ENCODE measurements around the gene SHANK2.

The SHANK2 gene

DNA sequence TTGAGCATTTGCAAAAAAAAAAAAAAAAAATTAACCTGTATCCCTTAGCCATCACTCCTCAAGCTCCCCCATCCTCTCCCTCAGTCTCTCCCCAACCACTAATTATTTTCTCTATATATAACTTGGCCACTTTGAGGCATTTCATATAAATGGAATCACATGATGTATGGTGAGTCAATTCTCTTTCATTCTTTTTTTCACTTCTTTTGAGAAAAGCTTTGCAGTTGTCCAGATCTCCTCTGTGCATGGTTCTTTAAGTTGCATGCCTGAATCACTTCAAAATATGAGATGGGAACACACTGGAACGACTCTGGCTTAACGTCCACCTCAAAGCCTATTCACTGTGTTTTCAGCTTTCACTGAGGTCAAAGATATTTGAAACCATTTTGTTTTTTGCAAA is 40.7 kb downstream of the SHANK2 start:
- TF ChIP-seq, protein P1, sequence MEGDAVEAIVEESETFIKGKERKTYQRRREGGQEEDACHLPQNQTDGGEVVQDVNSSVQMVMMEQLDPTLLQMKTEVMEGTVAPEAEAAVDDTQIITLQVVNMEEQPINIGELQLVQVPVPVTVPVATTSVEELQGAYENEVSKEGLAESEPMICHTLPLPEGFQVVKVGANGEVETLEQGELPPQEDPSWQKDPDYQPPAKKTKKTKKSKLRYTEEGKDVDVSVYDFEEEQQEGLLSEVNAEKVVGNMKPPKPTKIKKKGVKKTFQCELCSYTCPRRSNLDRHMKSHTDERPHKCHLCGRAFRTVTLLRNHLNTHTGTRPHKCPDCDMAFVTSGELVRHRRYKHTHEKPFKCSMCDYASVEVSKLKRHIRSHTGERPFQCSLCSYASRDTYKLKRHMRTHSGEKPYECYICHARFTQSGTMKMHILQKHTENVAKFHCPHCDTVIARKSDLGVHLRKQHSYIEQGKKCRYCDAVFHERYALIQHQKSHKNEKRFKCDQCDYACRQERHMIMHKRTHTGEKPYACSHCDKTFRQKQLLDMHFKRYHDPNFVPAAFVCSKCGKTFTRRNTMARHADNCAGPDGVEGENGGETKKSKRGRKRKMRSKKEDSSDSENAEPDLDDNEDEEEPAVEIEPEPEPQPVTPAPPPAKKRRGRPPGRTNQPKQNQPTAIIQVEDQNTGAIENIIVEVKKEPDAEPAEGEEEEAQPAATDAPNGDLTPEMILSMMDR (IDR thresholded peaks at IDR 0.05; ENCODE audit: unreplicated experiment in 3 of 3) = no peak
- no peaks in the 10 kb centered on the region for H3K9me3 Mint-ChIP-seq
- peaks cover 13% of the 10 kb centered on the region for H3K27me3 Mint-ChIP-seq (ENCODE audit: low read depth)
- peaks cover 35% of the 10 kb centered on the region for H3K4me1 Mint-ChIP-seq
- H3K4me3 Mint-ChIP-seq = no peak overlapping the region
- H3K27ac Mint-ChIP-seq = no peak overlapping the region
- no peaks in the 10 kb centered on the region for H3K36me3 Mint-ChIP-seq (ENCODE audit: low read depth)

DNA sequence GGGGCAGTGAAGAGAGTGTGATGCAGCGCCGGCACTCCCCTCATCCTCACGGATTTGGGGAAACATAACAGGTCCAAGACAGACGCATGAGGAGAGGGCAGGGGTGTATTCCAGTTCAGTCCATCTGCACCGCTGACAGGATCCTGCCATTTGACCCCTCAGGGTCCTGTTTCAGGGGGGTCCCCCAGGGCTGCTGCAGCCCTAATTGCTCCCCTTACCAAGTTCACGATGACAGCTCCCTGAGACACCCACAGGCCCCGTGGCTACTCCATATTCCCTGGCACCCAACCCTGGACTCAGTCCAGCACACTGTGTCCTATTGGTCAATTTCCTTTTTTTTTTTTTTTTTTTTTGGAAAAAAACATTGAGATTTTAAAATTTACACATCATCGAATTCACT is 41.5 kb downstream of the SHANK2 start:
- H3K27ac Mint-ChIP-seq = no peak overlapping the region
- H3K27me3 Mint-ChIP-seq (ENCODE audit: low read depth) = peaks cover 13% of the 10 kb centered on the region
- no peaks in the 10 kb centered on the region for H3K36me3 Mint-ChIP-seq (ENCODE audit: low read depth)
- no peak overlapping the region for H3K4me3 Mint-ChIP-seq
- peaks cover 42% of the 10 kb centered on the region for H3K4me1 Mint-ChIP-seq
- H3K9me3 Mint-ChIP-seq = no peaks in the 10 kb centered on the region
- TF ChIP-seq, protein P1 (IDR thresholded peaks at IDR 0.05; ENCODE audit: unreplicated experiment in 3 of 3) = no peak

DNA sequence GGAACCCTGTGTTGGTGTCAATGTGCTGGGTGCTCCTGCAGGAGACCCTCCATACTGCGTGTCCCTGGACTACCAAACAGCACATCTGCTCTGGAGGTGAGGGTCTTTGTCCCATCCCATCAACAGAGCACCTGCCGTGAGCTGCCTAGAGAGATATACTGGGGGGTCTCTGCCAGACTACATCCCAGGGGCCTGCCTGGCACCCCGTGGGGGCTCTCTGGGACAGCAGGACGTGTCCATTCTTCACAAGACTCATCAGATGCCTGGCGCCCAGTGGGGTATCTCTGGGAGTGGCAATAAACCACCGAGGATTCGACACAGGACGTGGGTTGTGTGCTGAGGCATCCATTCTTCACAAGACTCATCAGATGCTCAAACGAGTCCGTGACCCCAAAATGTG is 42.7 kb downstream of the SHANK2 start:
- TF ChIP-seq, protein P1 (IDR thresholded peaks at IDR 0.05; ENCODE audit: unreplicated experiment in 3 of 3) = no peak
- peaks cover 9% of the 10 kb centered on the region for H3K27me3 Mint-ChIP-seq (ENCODE audit: low read depth)
- H3K36me3 Mint-ChIP-seq (ENCODE audit: low read depth) = no peaks in the 10 kb centered on the region
- H3K27ac Mint-ChIP-seq = no peak overlapping the region
- H3K4me3 Mint-ChIP-seq = no peak overlapping the region
- H3K9me3 Mint-ChIP-seq = no peaks in the 10 kb centered on the region
- H3K4me1 Mint-ChIP-seq = peaks cover 49% of the 10 kb centered on the region

DNA sequence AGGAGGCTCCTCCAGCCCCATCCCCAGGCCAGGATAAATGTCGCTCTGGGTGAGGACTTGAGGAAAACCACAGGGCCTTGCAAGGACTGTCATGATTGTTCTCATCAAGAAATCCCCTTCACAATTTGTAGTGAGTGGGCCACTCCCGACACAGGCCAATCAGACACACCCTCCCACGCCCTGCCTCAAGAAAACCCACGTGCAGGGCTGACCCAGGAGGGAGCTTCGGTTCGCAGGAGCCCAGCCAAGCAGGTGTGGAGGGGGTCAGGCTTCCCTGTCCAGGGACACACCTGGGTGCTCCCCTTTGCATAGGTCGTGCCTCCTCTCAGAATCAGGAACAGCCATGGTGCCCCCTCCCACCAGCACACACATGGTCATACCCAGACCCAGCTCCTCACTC is 43.2 kb downstream of the SHANK2 start:
- Mint-ChIP-seq H3K27me3 (ENCODE audit: low read depth) (peaks cover 7% of the 10 kb centered on the region), H3K27ac (no peak overlapping the region), H3K4me3 (no peak overlapping the region), H3K4me1 (peaks cover 46% of the 10 kb centered on the region), H3K36me3 (ENCODE audit: low read depth) (no peaks in the 10 kb centered on the region), H3K9me3 (no peaks in the 10 kb centered on the region)
- TF ChIP-seq, protein P1 (IDR thresholded peaks at IDR 0.05; ENCODE audit: unreplicated experiment in 3 of 3) = no peak

GRCh38 chr11:71208011-71208774 is 44.2 kb downstream of the SHANK2 start:
- H3K27ac Mint-ChIP-seq = peak overlapping the region in 2 of 3 experiments; percentile 53 to 83
- H3K4me1 Mint-ChIP-seq = peaks cover 37% of the 10 kb centered on the region
- TF ChIP-seq, protein P1 (IDR thresholded peaks at IDR 0.05; ENCODE audit: unreplicated experiment in 3 of 3) = no peak
- H3K4me3 Mint-ChIP-seq = no peak overlapping the region
- H3K9me3 Mint-ChIP-seq = no peaks in the 10 kb centered on the region
- no peaks in the 10 kb centered on the region for H3K36me3 Mint-ChIP-seq (ENCODE audit: low read depth)
- peaks cover 5% of the 10 kb centered on the region for H3K27me3 Mint-ChIP-seq (ENCODE audit: low read depth)

DNA sequence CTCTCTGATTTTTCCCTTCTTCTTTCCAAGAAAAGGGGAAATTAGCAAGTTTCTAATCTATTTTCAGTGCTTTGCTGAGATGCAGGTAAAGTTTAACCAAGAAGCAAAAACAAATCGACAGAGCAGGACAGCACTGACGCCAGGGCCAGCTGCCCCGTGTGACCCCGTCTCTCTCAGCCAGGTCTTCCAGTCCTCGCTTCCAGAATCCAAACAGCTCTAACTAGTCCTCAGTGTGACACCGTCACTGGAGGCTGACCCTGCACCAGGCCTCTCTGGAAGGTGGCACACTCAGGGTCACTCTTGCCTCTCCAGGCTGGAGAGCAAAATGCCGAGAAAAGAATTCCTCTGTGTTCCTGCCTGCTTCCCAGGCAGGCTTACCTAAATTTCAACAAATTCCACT is 44.8 kb downstream of the SHANK2 start:
- no peaks in the 10 kb centered on the region for H3K9me3 Mint-ChIP-seq
- peaks cover 4% of the 10 kb centered on the region for H3K27me3 Mint-ChIP-seq (ENCODE audit: low read depth)
- TF ChIP-seq, protein P1 (IDR thresholded peaks at IDR 0.05; ENCODE audit: unreplicated experiment in 3 of 3) = no peak
- no peaks in the 10 kb centered on the region for H3K36me3 Mint-ChIP-seq (ENCODE audit: low read depth)
- H3K27ac Mint-ChIP-seq = peak overlapping the region in 2 of 3 experiments; percentile 53 to 83
- no peak overlapping the region for H3K4me3 Mint-ChIP-seq
- H3K4me1 Mint-ChIP-seq = peaks cover 30% of the 10 kb centered on the region

Data from nephron (organoid).